Measurements from ENCODE around the gene RCN1.
"Not testable (repeated sequence)": the region's sequence is repeated elsewhere in the genome, so short reads cannot be mapped to it uniquely, and the experiment has no call there.

Gene RCN1

GRCh38 chr11:32090545-32091370 is at the start of gene RCN1:
Gene RCN1, plus strand, starts transcription at chr11:32091074. Its CDS starts 123 bp downstream, at chr11:32091197.
- no peak for TF ChIP-seq JUND (IDR thresholded peaks at IDR 0.05; ENCODE audit: low read depth)
- in situ Hi-C loops (cut with HindIII; ENCODE audit: low pct_unique_long_range_greater_than_20kb, low sequenced_read_pairs) = no loop called here
- peak; percentile 77 for DNase-seq (ENCODE audit: low read depth in 1 of 2, low spot score in 1 of 2)

- no peak for DNase-seq (ENCODE audit: low read depth in 1 of 2, low spot score in 1 of 2)
- in situ Hi-C loops (cut with HindIII; ENCODE audit: low pct_unique_long_range_greater_than_20kb, low sequenced_read_pairs) = no loop called here
- no peak for TF ChIP-seq JUND (IDR thresholded peaks at IDR 0.05; ENCODE audit: low read depth)
Observed at GRCh38 chr11:32043737-32044136, 47.1 kb upstream of the RCN1 start.

- in situ Hi-C loops (cut with HindIII; ENCODE audit: low pct_unique_long_range_greater_than_20kb, low sequenced_read_pairs) = no loop called here
- DNase-seq (ENCODE audit: low read depth in 1 of 2, low spot score in 1 of 2) = no peak
- no peak for TF ChIP-seq JUND (IDR thresholded peaks at IDR 0.05; ENCODE audit: low read depth)
Observed at GRCh38 chr11:32044158-32044863, 46.6 kb upstream of the RCN1 start.

GRCh38 chr11:32045456-32045855 is 45.4 kb upstream of the RCN1 start:
- no peak for TF ChIP-seq JUND (IDR thresholded peaks at IDR 0.05; ENCODE audit: low read depth)
- in situ Hi-C loops (cut with HindIII; ENCODE audit: low pct_unique_long_range_greater_than_20kb, low sequenced_read_pairs) = no loop called here
- no peak for DNase-seq (ENCODE audit: low read depth in 1 of 2, low spot score in 1 of 2)

GRCh38 chr11:32050264-32050663 is 40.6 kb upstream of the RCN1 start:
- no peak for TF ChIP-seq JUND (IDR thresholded peaks at IDR 0.05; ENCODE audit: low read depth)
- in situ Hi-C loops (cut with HindIII; ENCODE audit: low pct_unique_long_range_greater_than_20kb, low sequenced_read_pairs) = no loop called here
- peak in 1 of 2 experiments; percentile 55 for DNase-seq (ENCODE audit: low read depth in 1 of 2, low spot score in 1 of 2)

- no peak for TF ChIP-seq JUND (IDR thresholded peaks at IDR 0.05; ENCODE audit: low read depth)
- in situ Hi-C loops (cut with HindIII; ENCODE audit: low pct_unique_long_range_greater_than_20kb, low sequenced_read_pairs) = no loop called here
Observed at GRCh38 chr11:32052215-32052614, 38.7 kb upstream of the RCN1 start.

GRCh38 chr11:32053151-32053888 is 37.6 kb upstream of the RCN1 start:
- no peak for DNase-seq (ENCODE audit: low read depth in 1 of 2, low spot score in 1 of 2)
- TF ChIP-seq JUND (IDR thresholded peaks at IDR 0.05; ENCODE audit: low read depth) = no peak
- in situ Hi-C loops (cut with HindIII; ENCODE audit: low pct_unique_long_range_greater_than_20kb, low sequenced_read_pairs) = no loop called here

More at GRCh38 chr11:32052215-32052614, 38.7 kb upstream of the RCN1 start:
- peak; percentile 55 to 73 for DNase-seq (ENCODE audit: low read depth in 1 of 2, low spot score in 1 of 2)

GRCh38 chr11:32055861-32056260 is 35.0 kb upstream of the RCN1 start:
- in situ Hi-C loops (cut with HindIII; ENCODE audit: low pct_unique_long_range_greater_than_20kb, low sequenced_read_pairs) = no loop called here

GRCh38 chr11:32056438-32056837 is 34.4 kb upstream of the RCN1 start:
- TF ChIP-seq JUND (IDR thresholded peaks at IDR 0.05; ENCODE audit: low read depth) = no peak
- in situ Hi-C loops (cut with HindIII; ENCODE audit: low pct_unique_long_range_greater_than_20kb, low sequenced_read_pairs) = no loop called here
- DNase-seq (ENCODE audit: low read depth in 1 of 2, low spot score in 1 of 2) = no peak

More at GRCh38 chr11:32055861-32056260, 35.0 kb upstream of the RCN1 start:
- DNase-seq (ENCODE audit: low read depth in 1 of 2, low spot score in 1 of 2) = no peak
- no peak for TF ChIP-seq JUND (IDR thresholded peaks at IDR 0.05; ENCODE audit: low read depth)

- no peak for TF ChIP-seq JUND (IDR thresholded peaks at IDR 0.05; ENCODE audit: low read depth)
- in situ Hi-C loops (cut with HindIII; ENCODE audit: low pct_unique_long_range_greater_than_20kb, low sequenced_read_pairs) = no loop called here
- no peak for DNase-seq (ENCODE audit: low read depth in 1 of 2, low spot score in 1 of 2)
Observed at GRCh38 chr11:32059686-32060462, 31.0 kb upstream of the RCN1 start.

- no peak for TF ChIP-seq JUND (IDR thresholded peaks at IDR 0.05; ENCODE audit: low read depth)
- no peak for DNase-seq (ENCODE audit: low read depth in 1 of 2, low spot score in 1 of 2)
- in situ Hi-C loops (cut with HindIII; ENCODE audit: low pct_unique_long_range_greater_than_20kb, low sequenced_read_pairs) = no loop called here
Observed at GRCh38 chr11:32062540-32062939, 28.3 kb upstream of the RCN1 start.

- DNase-seq (ENCODE audit: low read depth in 1 of 2, low spot score in 1 of 2); in situ Hi-C loops (cut with HindIII; ENCODE audit: low pct_unique_long_range_greater_than_20kb, low sequenced_read_pairs): not testable (repeated sequence)
Observed at GRCh38 chr11:32063031-32063430, 27.8 kb upstream of the RCN1 start.
